ENCODE data around the gene PLCB1. TPM values are rescaled to one million over a fixed set of nuclear protein-coding genes. Genes with fewer than 3 reads are reported as not detected.

Gene PLCB1
- total and polyA plus RNA-seq, 2 experiments from 2014 or later: 8.0 to 17.6 TPM

DNA sequence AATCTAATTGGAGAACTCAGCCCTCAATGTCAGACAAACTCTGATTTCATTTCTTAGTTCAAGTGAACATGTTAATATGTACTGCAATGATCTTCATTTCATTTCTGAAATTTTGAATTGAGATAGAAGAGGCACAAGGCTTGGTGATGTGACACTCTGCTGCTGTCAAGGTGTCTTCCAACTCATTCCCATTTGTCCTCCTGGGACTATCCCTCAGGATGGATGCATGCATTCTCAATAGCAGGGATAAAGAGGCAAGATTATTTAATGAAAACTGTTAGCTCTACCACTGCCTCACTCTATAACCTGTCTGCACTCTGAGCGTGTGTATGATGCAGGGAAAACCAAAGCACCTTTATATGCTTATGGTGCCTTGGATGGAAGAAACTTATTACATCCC is 78.7 kb downstream of the PLCB1 start:
- no peak overlapping the region for H3K27ac ChIP-seq
- peaks cover 43% of the 10 kb centered on the region for H3K4me1 ChIP-seq (ENCODE audit: low read depth)
- H3K4me3 ChIP-seq: no peak overlapping the region
- H3K36me3 ChIP-seq: no peaks in the 10 kb centered on the region
- no peaks in the 10 kb centered on the region for H3K9me3 ChIP-seq (ENCODE audit: low read depth)
- no peak for TF ChIP-seq CTCF (IDR thresholded peaks at IDR 0.05; ENCODE audit: low read depth, low read length)
- no peaks in the 10 kb centered on the region for H3K27me3 ChIP-seq
- DNase-seq (ENCODE audit: low read depth in 1 of 2, low spot score in 1 of 2): no peak

DNA sequence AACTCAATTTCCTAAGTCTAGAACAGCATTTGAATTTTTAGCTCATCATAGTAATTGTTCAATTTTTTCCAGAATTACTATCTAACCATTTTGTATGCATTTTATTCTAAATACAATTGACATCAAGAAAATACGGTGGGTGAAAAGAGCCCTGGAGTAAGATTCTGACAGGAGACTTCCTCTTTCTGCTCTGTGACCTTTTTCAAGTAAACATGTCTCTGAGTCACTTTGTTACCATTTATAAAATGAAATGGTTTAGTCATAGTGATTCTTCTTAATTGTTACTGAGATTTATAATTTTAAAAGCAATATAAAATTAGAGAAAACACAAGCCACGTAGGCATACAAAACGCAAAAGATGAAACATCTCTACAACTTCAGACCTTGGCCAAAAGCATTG is 80.2 kb downstream of the PLCB1 start:
- H3K27me3 ChIP-seq: no peaks in the 10 kb centered on the region
- no peak overlapping the region for H3K27ac ChIP-seq
- H3K4me3 ChIP-seq: no peak overlapping the region

GRCh38 chr20:8213270-8213669 is 81.2 kb downstream of the PLCB1 start:
- Histone ChIP-seq H3K27ac (no peak overlapping the region), H3K4me1 (ENCODE audit: low read depth) (peaks cover 30% of the 10 kb centered on the region), H3K27me3 (no peaks in the 10 kb centered on the region), H3K4me3 (no peak overlapping the region), H3K36me3 (no peaks in the 10 kb centered on the region), H3K9me3 (ENCODE audit: low read depth) (no peaks in the 10 kb centered on the region)
- no peak for TF ChIP-seq CTCF (IDR thresholded peaks at IDR 0.05; ENCODE audit: low read depth, low read length)
- no peak for DNase-seq (ENCODE audit: low read depth in 1 of 2, low spot score in 1 of 2)

More for the DNA sequence above, 80.2 kb downstream of the PLCB1 start:
- no peak for DNase-seq (ENCODE audit: low read depth in 1 of 2, low spot score in 1 of 2)
- Histone ChIP-seq H3K9me3 (ENCODE audit: low read depth) (no peaks in the 10 kb centered on the region), H3K4me1 (ENCODE audit: low read depth) (peaks cover 40% of the 10 kb centered on the region), H3K36me3 (no peaks in the 10 kb centered on the region)
- no peak for TF ChIP-seq CTCF (IDR thresholded peaks at IDR 0.05; ENCODE audit: low read depth, low read length)

- Histone ChIP-seq H3K9me3 (ENCODE audit: low read depth) (no peaks in the 10 kb centered on the region), H3K36me3 (no peaks in the 10 kb centered on the region), H3K27me3 (no peaks in the 10 kb centered on the region), H3K4me3 (no peak overlapping the region), H3K27ac (no peak overlapping the region), H3K4me1 (ENCODE audit: low read depth) (peaks cover 23% of the 10 kb centered on the region)
- no peak for DNase-seq (ENCODE audit: low read depth in 1 of 2, low spot score in 1 of 2)
- no peak for TF ChIP-seq CTCF (IDR thresholded peaks at IDR 0.05; ENCODE audit: low read depth, low read length)
These were observed 81.9 kb downstream of the PLCB1 start for GRCh38 chr20:8213831-8214587.

DNA sequence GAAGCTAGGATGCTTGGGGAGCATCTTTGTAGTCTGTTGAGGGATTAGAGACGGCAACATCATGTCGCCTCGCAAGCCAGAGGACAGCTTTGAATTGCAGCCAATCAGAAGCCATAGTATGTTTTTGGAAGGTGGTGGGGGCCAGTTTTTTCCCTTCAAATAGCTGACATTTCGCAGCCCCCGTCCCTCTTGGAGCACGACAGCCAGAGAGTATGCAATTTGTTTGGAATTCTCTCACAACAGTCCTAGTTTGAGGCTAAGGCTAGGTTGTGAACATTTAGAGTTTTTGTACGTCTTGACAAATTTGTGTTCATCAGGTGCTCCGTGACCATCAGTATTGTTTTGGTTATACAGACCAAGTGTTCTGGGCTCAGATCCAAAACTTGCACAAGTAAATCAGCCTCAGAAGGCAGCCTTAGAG is 83.3 kb downstream of the PLCB1 start:
- Histone ChIP-seq H3K27me3 (no peaks in the 10 kb centered on the region), H3K9me3 (ENCODE audit: low read depth) (no peaks in the 10 kb centered on the region), H3K36me3 (no peaks in the 10 kb centered on the region), H3K4me3 (no peak overlapping the region), H3K4me1 (ENCODE audit: low read depth) (peaks cover 12% of the 10 kb centered on the region), H3K27ac (no peak overlapping the region)
- peak in 1 of 2 donors; percentile 76 for DNase-seq (ENCODE audit: low read depth in 1 of 2, low spot score in 1 of 2)
- no peak for TF ChIP-seq CTCF (IDR thresholded peaks at IDR 0.05; ENCODE audit: low read depth, low read length)
